CD4-positive, alpha-beta memory T cell (primary cell): Measurements from ENCODE around the gene SCYL2. TPM values are rescaled to one million over a fixed set of nuclear protein-coding genes. Genes with fewer than 3 reads are reported as not detected.
"Not testable (repeated sequence)": the region's sequence is repeated elsewhere in the genome, so short reads cannot be mapped to it uniquely, and the experiment has no call there.

Source experiments
- CTCF ChIA-PET: fragments of 350-600 bp; sonication (Branson Sonifier 250); formaldehyde crosslinking; loops from one replicate; lab custom pipeline; 2021; ENCODE audit warnings: inconsistent platforms; ENCODE audit not compliant: partially characterized antibody; lab: Charles Lee
- POLR2A ChIA-PET: fragments of 350-600 bp; sonication (Branson Sonifier 250); formaldehyde crosslinking; loops from one replicate; lab custom pipeline; 2021; ENCODE audit not compliant: partially characterized antibody; lab: Charles Lee
- DNase-seq, 5 donors: peaks; one replicate each; pipeline versions ENCODE4 v3.0.0 to v3.0.0-alpha.2; 2020 to 2022; ENCODE audit warnings: mixed read lengths in 1 of 5
- H3K27ac ChIP-seq: one replicate; pipeline ENCODE4 v1.7.0; 2013; ENCODE audit warnings: low read depth, low read length
- H3K27me3 ChIP-seq: 2 replicates; pipeline ENCODE4 v1.7.0; 2013; ENCODE audit warnings: mild to moderate bottlenecking, low read length, moderate library complexity; ENCODE audit not compliant: insufficient read depth
- H3K36me3 ChIP-seq: 2 replicates; pipeline ENCODE4 v1.7.0; 2013; ENCODE audit warnings: mild to moderate bottlenecking, low read length, moderate library complexity; ENCODE audit not compliant: insufficient read depth
- H3K4me1 ChIP-seq: 2 replicates; pipeline ENCODE4 v1.7.0; 2013; ENCODE audit warnings: mild to moderate bottlenecking, low read length, moderate library complexity; ENCODE audit not compliant: insufficient read depth
- H3K4me3 ChIP-seq, 2 donors: one replicate each; pipeline ENCODE4 v1.7.0; 2013; ENCODE audit warnings: low read length in 2 of 2, mild to moderate bottlenecking in 1 of 2
- H3K9me3 ChIP-seq, 2 donors: one replicate each; pipeline ENCODE4 v1.7.0; 2013; ENCODE audit warnings: low read length in 2 of 2, control low read depth in 1 of 2; ENCODE audit not compliant: control insufficient read depth in 1 of 2
- H3K27ac Mint-ChIP-seq, 7 donors: one replicate each; pipeline ENCODE4 v1.8.0; 2020 to 2021; ENCODE audit warnings: mixed read lengths in 7 of 7, mild to moderate bottlenecking in 6 of 7, inconsistent platforms in 3 of 7, moderate library complexity in 3 of 7
- H3K27me3 Mint-ChIP-seq, 2 donors: one replicate each; pipeline ENCODE4 v1.8.0; 2020 to 2021; ENCODE audit warnings: mixed read lengths in 2 of 2
- H3K36me3 Mint-ChIP-seq, 2 donors: one replicate each; pipeline ENCODE4 v1.8.0; 2020 to 2021; ENCODE audit warnings: mixed read lengths in 2 of 2, inconsistent platforms in 1 of 2, mild to moderate bottlenecking in 1 of 2
- H3K4me1 Mint-ChIP-seq, 4 donors: one replicate each; pipeline ENCODE4 v1.8.0; 2020 to 2021; ENCODE audit warnings: mixed read lengths in 4 of 4, mild to moderate bottlenecking in 1 of 4
- H3K4me3 Mint-ChIP-seq, 8 donors: one replicate each; pipeline ENCODE4 v1.8.0; 2020 to 2021; ENCODE audit warnings: mixed read lengths in 8 of 8, mild to moderate bottlenecking in 7 of 8, moderate library complexity in 6 of 8, inconsistent platforms in 3 of 8
- H3K9me3 Mint-ChIP-seq, 8 donors: one replicate each; pipeline ENCODE4 v1.8.0; 2020 to 2021; ENCODE audit warnings: mixed read lengths in 8 of 8, mild to moderate bottlenecking in 5 of 8, inconsistent platforms in 3 of 8, moderate library complexity in 1 of 8
- intact Hi-C: fragments of 100-400 bp; cut with micrococcal nuclease; formaldehyde crosslinking; loops from one replicate; pipeline ENCODE4 v1.15.1; 2023
- polyA plus RNA-seq, 2 donors: library from polyadenylated mRNA; unstranded; fragments of 300-500 nt; fragmentation: Illumina TruSeq; gene quantifications; one replicate each; pipeline ENCODE4 v1.2.3, GENCODE V29; 2021
- total RNA-seq, 2 experiments: library from RNA; stranded (reverse); gene quantifications; one replicate each; pipeline ENCODE4 v1.2.3, GENCODE V29; 2021

The SCYL2 gene, protein sequence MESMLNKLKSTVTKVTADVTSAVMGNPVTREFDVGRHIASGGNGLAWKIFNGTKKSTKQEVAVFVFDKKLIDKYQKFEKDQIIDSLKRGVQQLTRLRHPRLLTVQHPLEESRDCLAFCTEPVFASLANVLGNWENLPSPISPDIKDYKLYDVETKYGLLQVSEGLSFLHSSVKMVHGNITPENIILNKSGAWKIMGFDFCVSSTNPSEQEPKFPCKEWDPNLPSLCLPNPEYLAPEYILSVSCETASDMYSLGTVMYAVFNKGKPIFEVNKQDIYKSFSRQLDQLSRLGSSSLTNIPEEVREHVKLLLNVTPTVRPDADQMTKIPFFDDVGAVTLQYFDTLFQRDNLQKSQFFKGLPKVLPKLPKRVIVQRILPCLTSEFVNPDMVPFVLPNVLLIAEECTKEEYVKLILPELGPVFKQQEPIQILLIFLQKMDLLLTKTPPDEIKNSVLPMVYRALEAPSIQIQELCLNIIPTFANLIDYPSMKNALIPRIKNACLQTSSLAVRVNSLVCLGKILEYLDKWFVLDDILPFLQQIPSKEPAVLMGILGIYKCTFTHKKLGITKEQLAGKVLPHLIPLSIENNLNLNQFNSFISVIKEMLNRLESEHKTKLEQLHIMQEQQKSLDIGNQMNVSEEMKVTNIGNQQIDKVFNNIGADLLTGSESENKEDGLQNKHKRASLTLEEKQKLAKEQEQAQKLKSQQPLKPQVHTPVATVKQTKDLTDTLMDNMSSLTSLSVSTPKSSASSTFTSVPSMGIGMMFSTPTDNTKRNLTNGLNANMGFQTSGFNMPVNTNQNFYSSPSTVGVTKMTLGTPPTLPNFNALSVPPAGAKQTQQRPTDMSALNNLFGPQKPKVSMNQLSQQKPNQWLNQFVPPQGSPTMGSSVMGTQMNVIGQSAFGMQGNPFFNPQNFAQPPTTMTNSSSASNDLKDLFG
- total RNA-seq (10 to 100 TPM; 47.8 to 52.5 TPM), polyA plus RNA-seq (10 to 100 TPM; 19.2 to 19.4 TPM)

GRCh38 chr12:100266835-100267602 is at the start of gene SCYL2, which contains the start of gene DEPDC4:
TSS of gene SCYL2 (plus strand) at chr12:100267177. CDS start at chr12:100282971, 15,794 bp downstream.
TSS of gene DEPDC4 (minus strand) at chr12:100267079. CDS start at chr12:100267076, 3 bp downstream.
- H3K4me1 Mint-ChIP-seq = peaks cover 19 to 44% (median 32%) of the 10 kb centered on the region in 4 donors
- H3K9me3 ChIP-seq = no peaks in the 10 kb centered on the region
- no peaks in the 10 kb centered on the region for H3K27me3 ChIP-seq
- no peaks in the 10 kb centered on the region for H3K36me3 ChIP-seq
- ChIA-PET CTCF (interaction anchor here (0.7 to 3.1 kb wide), 5 partner anchors 10 to 109 kb away, joined by 3 to 11 read pairs (median 3); partner anchors contain the start of gene ACTR6), POLR2A (interaction anchor here (0.7 to 3.7 kb wide), 9 partner anchors 17 to 1674 kb away, joined by 3 to 63 read pairs (median 4); partner anchors contain the start of genes ACTR6, ARL1, GNPTAB and SLC25A3)
- H3K9me3 Mint-ChIP-seq = no peaks in the 10 kb centered on the region
- peak within 1 kb of the TSS; percentile 95 to 100 (median 99) for H3K27ac Mint-ChIP-seq
- intact Hi-C loops = loop anchor here (1.0 to 10.0 kb wide), 6 partner anchors 67 to 1750 kb away; partner anchors contain the start of genes ACTR6, BLTP3B, CHPT1 and SLC25A3
- peak within 1 kb of the TSS; percentile 95 for H3K27ac ChIP-seq
- H3K36me3 Mint-ChIP-seq = peaks cover 0 to 9% of the 10 kb centered on the region in 2 donors
- no peaks in the 10 kb centered on the region for H3K27me3 Mint-ChIP-seq
- peak; percentile 93 to 98 (median 96) for DNase-seq
- H3K4me3 ChIP-seq = peak within 1 kb of the TSS; percentile 26 to 90
- peak within 1 kb of the TSS; percentile 97 to 100 (median 99) for H3K4me3 Mint-ChIP-seq
- H3K4me1 ChIP-seq = peaks cover 46% of the 10 kb centered on the region

DNA sequence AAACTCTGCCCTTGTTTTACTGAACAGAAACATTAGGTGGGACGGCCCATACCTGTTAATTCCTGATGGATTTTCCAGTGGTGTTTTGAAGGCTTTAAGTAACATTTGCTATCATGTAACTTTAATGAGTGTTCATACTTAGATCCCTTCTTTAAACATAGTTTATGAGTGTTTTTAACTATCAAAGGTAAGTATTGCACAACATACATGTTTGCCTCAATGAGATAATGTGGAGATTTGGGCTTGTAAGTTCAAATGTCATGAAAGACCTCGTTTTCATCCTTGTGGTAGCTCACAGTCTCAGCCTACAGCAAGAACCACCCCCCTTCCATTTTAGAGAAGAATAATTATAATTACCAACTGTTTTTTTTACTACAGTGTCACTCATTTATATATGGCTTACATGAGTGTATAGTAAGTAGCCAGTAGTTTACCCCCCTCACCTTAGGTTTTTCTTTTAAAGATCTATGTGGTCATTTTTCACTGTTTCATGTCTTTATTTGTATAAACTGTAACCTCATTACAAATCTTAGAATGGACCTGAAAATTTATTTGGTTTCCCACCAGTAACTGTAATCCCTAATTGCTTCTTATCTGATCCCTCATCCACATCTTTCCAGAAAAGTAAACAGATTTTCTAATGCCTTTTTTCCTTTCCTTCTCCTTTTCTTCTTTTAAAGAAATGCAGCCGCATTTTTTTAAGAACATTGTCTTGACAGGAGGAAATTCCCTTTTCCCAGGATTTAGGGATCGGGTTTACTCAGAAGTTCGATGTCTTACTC is 47.5 kb upstream of the SCYL2 start:
- Histone ChIP-seq H3K27me3 (no peaks in the 10 kb centered on the region), H3K4me1 (no peaks in the 10 kb centered on the region), H3K4me3 (no peak overlapping the region), H3K36me3 (peaks cover 38% of the 10 kb centered on the region), H3K9me3 (no peaks in the 10 kb centered on the region), H3K27ac (no peak overlapping the region)
- Mint-ChIP-seq H3K36me3 (peaks cover 34 to 69% of the 10 kb centered on the region in 2 donors), H3K27me3 (no peaks in the 10 kb centered on the region), H3K4me3 (no peak overlapping the region), H3K9me3 (no peaks in the 10 kb centered on the region), H3K27ac (peak overlapping the region in 3 of 7 donors; percentile 6 to 53 (median 32)), H3K4me1 (peaks cover 0 to 3% (median under 1%) of the 10 kb centered on the region in 4 donors)
- POLR2A ChIA-PET = no interaction called here
- DNase-seq = no peak
- intact Hi-C loops = no loop called here
- CTCF ChIA-PET = interaction anchor here (0.6 to 1.0 kb wide), 2 partner anchors 65 to 1822 kb away, joined by 3 to 4 read pairs; no protein-coding TSS in a partner anchor

- no peak overlapping the region for H3K4me3 ChIP-seq
- intact Hi-C loops = no loop called here
- Mint-ChIP-seq H3K9me3 (no peaks in the 10 kb centered on the region), H3K27ac (no peak overlapping the region), H3K36me3 (peaks cover 30 to 69% of the 10 kb centered on the region in 2 donors), H3K27me3 (no peaks in the 10 kb centered on the region), H3K4me3 (no peak overlapping the region), H3K4me1 (no peaks in the 10 kb centered on the region)
- peaks cover 47% of the 10 kb centered on the region for H3K36me3 ChIP-seq
- H3K4me1 ChIP-seq = no peaks in the 10 kb centered on the region
- no peak overlapping the region for H3K27ac ChIP-seq
- ChIA-PET POLR2A (no interaction called here), CTCF (no interaction called here)
- H3K9me3 ChIP-seq = no peaks in the 10 kb centered on the region
- DNase-seq = no peak
- H3K27me3 ChIP-seq = no peaks in the 10 kb centered on the region
Observed at GRCh38 chr12:100221523-100221922, 45.5 kb upstream of the SCYL2 start.

DNA sequence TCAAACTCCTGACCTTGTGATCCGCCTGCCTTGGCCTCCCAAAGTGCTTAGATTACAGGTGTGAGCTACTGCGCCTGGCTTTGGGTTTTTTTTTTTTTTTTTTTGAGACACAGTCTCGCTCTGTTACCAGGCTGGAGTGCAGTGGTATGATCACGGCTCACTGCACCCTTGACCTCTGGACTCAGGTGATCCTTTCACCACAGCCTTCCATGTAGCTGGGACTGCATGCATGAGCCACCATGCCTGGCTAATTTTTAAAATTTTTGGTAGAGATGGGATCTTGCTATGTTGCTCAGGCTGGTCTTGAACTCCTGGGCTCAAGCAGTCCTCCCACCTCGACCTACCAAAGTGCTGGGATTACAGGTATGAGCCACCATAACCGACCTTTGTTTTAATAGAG is 44.8 kb upstream of the SCYL2 start:
- H3K9me3 Mint-ChIP-seq, CTCF ChIA-PET, H3K4me1 Mint-ChIP-seq, H3K4me3 Mint-ChIP-seq, H3K9me3 ChIP-seq, intact Hi-C loops, H3K27ac ChIP-seq, H3K4me1 ChIP-seq, H3K27ac Mint-ChIP-seq, H3K27me3 Mint-ChIP-seq, H3K27me3 ChIP-seq, DNase-seq, H3K4me3 ChIP-seq: not testable (repeated sequence)
- POLR2A ChIA-PET = interaction anchor here (1.7 kb wide), 1 partner anchor 14 kb away, joined by 4 read pairs; no protein-coding TSS in a partner anchor
- peaks cover 47% of the 10 kb centered on the region for H3K36me3 ChIP-seq
- peaks cover 29 to 64% of the 10 kb centered on the region in 2 donors for H3K36me3 Mint-ChIP-seq

- no peak overlapping the region for H3K27ac Mint-ChIP-seq
- peaks cover 30% of the 10 kb centered on the region for H3K36me3 ChIP-seq
Observed at GRCh38 chr12:100225491-100225890, 41.5 kb upstream of the SCYL2 start.

More at GRCh38 chr12:100225491-100225890, 41.5 kb upstream of the SCYL2 start:
- no peaks in the 10 kb centered on the region for H3K27me3 ChIP-seq
- POLR2A ChIA-PET = no interaction called here
- peaks cover 0 to 1% (median 0%) of the 10 kb centered on the region in 8 donors for H3K9me3 Mint-ChIP-seq
- H3K4me1 ChIP-seq = no peaks in the 10 kb centered on the region
- H3K4me1 Mint-ChIP-seq = no peaks in the 10 kb centered on the region
- H3K4me3 Mint-ChIP-seq = no peak overlapping the region
- peaks cover 16 to 43% of the 10 kb centered on the region in 2 donors for H3K36me3 Mint-ChIP-seq
- H3K27me3 Mint-ChIP-seq = no peaks in the 10 kb centered on the region
- intact Hi-C loops = no loop called here
- DNase-seq = no peak
- no peaks in the 10 kb centered on the region for H3K9me3 ChIP-seq
- CTCF ChIA-PET = no interaction called here
- no peak overlapping the region for H3K4me3 ChIP-seq
- H3K27ac ChIP-seq = no peak overlapping the region
